Smooth muscle cell (in vitro differentiated cells): ENCODE measurements around the gene UTP25. TPM values are rescaled to one million over a fixed set of nuclear protein-coding genes. Genes with fewer than 3 reads are reported as not detected.
A peak's percentile ranks its signal among the peaks of the same experiment; 100 is the strongest.
"Not testable (repeated sequence)": the region's sequence is repeated elsewhere in the genome, so short reads cannot be mapped to it uniquely, and the experiment has no call there.

Source experiments
- DNase-seq: peaks from one replicate; lab custom pipeline; 2025; ENCODE audit not compliant: unreplicated experiment; lab: John Stamatoyannopoulos, UW
- H2AFZ ChIP-seq: fragments of 200-600 bp; sonication (generic); 2 replicates; pipeline ENCODE4 v1.6.0; 2016; ENCODE audit warnings: antibody characterized with exemption, low read depth, mild to moderate bottlenecking
- H3F3A ChIP-seq: fragments of 200-600 bp; sonication (generic); 2 replicates; pipeline ENCODE4 v1.6.0; 2017; ENCODE audit warnings: antibody characterized with exemption, low read depth
- H3K27ac ChIP-seq: fragments of 200-600 bp; sonication (generic); 2 replicates; pipeline ENCODE4 v1.5.1; 2016; ENCODE audit warnings: low read depth, mild to moderate bottlenecking
- H3K27me3 ChIP-seq: fragments of 200-600 bp; sonication (generic); 2 replicates; pipeline ENCODE4 v1.6.1; 2016; ENCODE audit warnings: low read depth, mild to moderate bottlenecking
- H3K36me3 ChIP-seq: fragments of 200-600 bp; sonication (generic); 2 replicates; pipeline ENCODE4 v1.5.1; 2016; ENCODE audit warnings: low read depth
- H3K4me1 ChIP-seq: fragments of 200-600 bp; sonication (generic); 2 replicates; pipeline ENCODE4 v1.5.1; 2016; ENCODE audit warnings: low read depth
- H3K4me2 ChIP-seq: fragments of 200-600 bp; sonication (generic); 2 replicates; pipeline ENCODE4 v1.6.0; 2016; ENCODE audit warnings: mild to moderate bottlenecking
- H3K4me3 ChIP-seq: fragments of 200-600 bp; sonication (generic); 2 replicates; pipeline ENCODE4 v1.5.1; 2016; ENCODE audit warnings: mild to moderate bottlenecking
- H3K79me2 ChIP-seq: fragments of 200-600 bp; sonication (generic); 2 replicates; pipeline ENCODE4 v1.6.0; 2016; ENCODE audit warnings: low read depth, mild to moderate bottlenecking
- H3K9ac ChIP-seq: fragments of 200-600 bp; sonication (generic); 2 replicates; pipeline ENCODE4 v1.6.0; 2016; ENCODE audit warnings: low read depth
- H3K9me3 ChIP-seq: fragments of 200-600 bp; sonication (generic); replicated peaks from 2 replicates; pipeline ENCODE4 v1.5.1; 2016; ENCODE audit warnings: low read depth
- H4K20me1 ChIP-seq: fragments of 200-600 bp; sonication (generic); 2 replicates; pipeline ENCODE4 v1.6.0; 2016; ENCODE audit warnings: low read depth
- CTCF ChIP-seq: fragments of 200-600 bp; sonication (generic); IDR thresholded peaks from 2 replicates; pipeline ENCODE4 v1.5.1; 2017; ENCODE audit warnings: borderline replicate concordance, mild to moderate bottlenecking, antibody characterized with exemption; ENCODE audit not compliant: insufficient read depth, poor library complexity, severe bottlenecking
- WGBS: methylation state at CpG from one replicate; pipeline ENCODE4 v1.1.7; 2016; ENCODE audit warnings: low lambda C conversion rate; 5-methylcytosine and 5-hydroxymethylcytosine counted together
- polyA plus RNA-seq: library from polyadenylated mRNA; unstranded; fragments of >200 nt; fragmentation: Nextera tagmentation; extraction: Ambion mirVana; gene quantifications from 2 replicates; pipeline ENCODE4 v1.2.1, GENCODE V29; 2016
- total RNA-seq: library from RNA; depleted of rRNA; stranded (reverse); fragments of >200 nt; gene quantifications from 2 replicates; pipeline ENCODE4 v1.2.3, GENCODE V29; 2014

Gene UTP25
- total and polyA plus RNA-seq, 2 experiments from 2014 or later = 2.9 to 6.2 TPM

DNA sequence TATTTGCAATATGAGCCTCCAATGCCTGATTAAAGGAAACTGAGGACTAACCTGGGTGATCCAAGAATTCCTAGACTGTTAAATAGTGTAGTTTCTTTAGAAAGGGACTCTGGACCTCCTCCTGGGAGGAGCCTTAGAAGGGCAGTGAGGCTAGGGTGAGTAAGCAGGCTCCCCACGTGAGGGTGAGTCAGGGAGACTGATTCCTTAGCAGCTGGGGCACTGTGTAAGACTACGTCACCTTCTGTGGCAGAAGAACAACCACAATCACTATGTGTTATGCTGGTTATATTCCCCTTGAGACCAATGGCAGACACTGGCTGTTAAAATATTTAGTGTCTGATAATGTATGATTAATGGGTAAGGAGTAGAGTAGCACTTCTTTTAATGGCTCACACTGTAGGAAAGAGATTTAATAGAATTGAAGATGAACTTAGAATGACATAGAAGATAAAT, 56.9 kb downstream of the UTP25 start:
- Histone ChIP-seq H3K9ac (peak overlapping the region; percentile 85), H2AFZ (no peak overlapping the region), H3F3A (peaks cover 15% of the 10 kb centered on the region), H3K9me3 (no peaks in the 10 kb centered on the region), H3K27ac (peak overlapping the region; percentile 95), H3K36me3 (no peaks in the 10 kb centered on the region), H3K27me3 (no peaks in the 10 kb centered on the region), H3K4me2 (peak overlapping the region; percentile 47), H3K79me2 (no peaks in the 10 kb centered on the region), H3K4me3 (no peak overlapping the region), H3K4me1 (peaks cover 24% of the 10 kb centered on the region), H4K20me1 (no peaks in the 10 kb centered on the region)
- 0% methylated on average over 2 of the region's 2 CpGs for WGBS
- peak; percentile 43 for DNase-seq
- no peak for TF ChIP-seq CTCF

- no peaks in the 10 kb centered on the region for H4K20me1 ChIP-seq
- no peak for TF ChIP-seq CTCF
- H3K4me1 ChIP-seq = peaks cover 24% of the 10 kb centered on the region
- no peak overlapping the region for H2AFZ ChIP-seq
- H3K36me3 ChIP-seq = no peaks in the 10 kb centered on the region
- H3K4me3 ChIP-seq = no peak overlapping the region
- H3K79me2 ChIP-seq = no peaks in the 10 kb centered on the region
- peak overlapping the region; percentile 22 for H3K4me2 ChIP-seq
- peaks cover 15% of the 10 kb centered on the region for H3F3A ChIP-seq
- H3K9ac ChIP-seq = peak overlapping the region; percentile 59
- no peak for DNase-seq
- H3K27me3 ChIP-seq = no peaks in the 10 kb centered on the region
- peak overlapping the region; percentile 95 for H3K27ac ChIP-seq
- 83% methylated on average over 7 of the region's 7 CpGs for WGBS
- no peaks in the 10 kb centered on the region for H3K9me3 ChIP-seq
Measured at GRCh38 chr1:209885403-209886218, 57.8 kb downstream of the UTP25 start.

DNA sequence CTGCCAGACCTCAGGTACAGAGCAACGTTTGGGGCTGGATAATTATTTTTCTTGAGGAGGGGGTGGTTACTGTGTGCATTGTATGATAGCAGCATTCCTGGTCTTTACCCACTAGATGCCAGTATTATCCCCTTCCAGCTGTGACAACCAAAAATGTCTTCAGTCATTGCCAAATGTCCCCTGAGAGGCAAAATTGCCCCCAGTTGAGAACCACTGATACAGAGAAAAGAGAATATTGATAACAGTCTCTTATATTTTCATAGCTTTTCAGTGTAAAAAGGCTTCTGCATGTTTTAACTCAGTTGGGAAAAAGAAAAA, 58.4 kb downstream of the UTP25 start:
- Histone ChIP-seq H3K27me3 (no peaks in the 10 kb centered on the region), H3K4me2 (no peak overlapping the region), H3K27ac (no peak overlapping the region), H4K20me1 (no peaks in the 10 kb centered on the region), H2AFZ (no peak overlapping the region), H3K9ac (no peak overlapping the region), H3K36me3 (no peaks in the 10 kb centered on the region), H3K4me3 (no peak overlapping the region), H3K4me1 (peaks cover 24% of the 10 kb centered on the region), H3K79me2 (no peaks in the 10 kb centered on the region), H3F3A (peaks cover 15% of the 10 kb centered on the region), H3K9me3 (no peaks in the 10 kb centered on the region)
- WGBS = 33% methylated on average over 1 of the region's 1 CpG
- no peak for TF ChIP-seq CTCF
- DNase-seq = no peak

DNA sequence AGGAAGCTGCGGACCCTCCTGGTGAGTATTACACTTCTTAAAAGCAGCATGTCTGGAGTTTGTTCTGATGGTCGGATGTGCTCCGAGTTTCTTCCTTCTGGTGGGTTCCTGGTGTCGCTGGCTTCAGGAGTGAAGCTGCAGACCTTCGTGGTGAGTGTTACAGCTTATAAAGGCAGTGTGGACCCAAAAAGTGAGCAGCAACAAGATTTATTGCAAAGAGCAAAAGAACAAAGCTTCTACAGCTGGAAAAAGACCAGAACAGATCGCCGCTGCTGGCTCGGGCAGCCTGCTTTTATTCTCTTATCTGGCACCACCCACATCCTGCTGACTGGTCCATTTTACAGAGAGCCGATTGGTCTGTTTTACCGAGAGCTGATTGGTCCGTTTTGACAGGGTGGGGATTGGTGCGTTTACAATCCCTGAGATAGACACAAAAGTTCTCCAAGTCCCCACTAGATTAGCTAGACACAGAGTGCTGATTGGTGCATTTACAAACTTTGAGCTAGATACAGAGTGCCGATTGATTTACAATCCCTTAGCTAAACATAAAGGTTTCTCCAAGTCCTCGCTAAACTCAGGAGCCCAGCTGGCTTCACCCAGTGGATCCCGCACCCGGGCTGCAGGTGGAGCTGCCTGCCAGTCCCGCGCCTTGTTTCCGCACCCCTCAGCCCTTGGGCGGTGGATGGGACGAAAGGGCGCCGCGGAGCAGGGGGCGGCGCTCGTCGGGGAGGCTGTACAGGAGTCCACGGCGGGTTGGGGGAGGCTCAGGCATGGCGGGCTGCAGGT, 60.7 kb downstream of the UTP25 start:
- H3K27ac ChIP-seq = not testable (repeated sequence)

More for the DNA sequence above, 60.7 kb downstream of the UTP25 start:
- not testable (repeated sequence) for DNase-seq, H3K27me3 ChIP-seq, H3K9me3 ChIP-seq, H3K79me2 ChIP-seq, H4K20me1 ChIP-seq, H2AFZ ChIP-seq, H3K4me3 ChIP-seq, H3K36me3 ChIP-seq, H3K4me2 ChIP-seq, H3K9ac ChIP-seq
- H3F3A ChIP-seq = peaks cover 15% of the 10 kb centered on the region
- WGBS = 94% methylated on average over 24 of the region's 31 CpGs
- H3K4me1 ChIP-seq = peaks cover 20% of the 10 kb centered on the region
